HepG2 (cell line): Measurements from ENCODE around the gene ASF1B. TPM values are rescaled to one million over a fixed set of nuclear protein-coding genes. Genes with fewer than 3 reads are reported as not detected.

Source experiments
- AGO2 ChIP-seq: fragments of 200-400 bp; formaldehyde crosslinking; optimal IDR thresholded peaks from 2 replicates; pipeline ENCODE3; 2017; ENCODE audit warnings: mild to moderate bottlenecking, low read depth, low read length, moderate library complexity
- ASH2L ChIP-seq: fragments of 300-600, 200-600 bp; sonication (generic); IDR thresholded peaks from 2 replicates; pipeline ENCODE4 v1.7.0; 2017; ENCODE audit warnings: low read depth, mild to moderate bottlenecking, moderate library complexity, mixed read lengths, low read length; ENCODE audit not compliant: insufficient read length
- ATRX ChIP-seq: sonication (generic); formaldehyde crosslinking; IDR thresholded peaks from 2 replicates; pipeline ENCODE4 v1.4.0; 2020; ENCODE audit warnings: missing genetic modification reagents, borderline replicate concordance
- CTCF ChIP-seq: sonication (generic); formaldehyde crosslinking; IDR thresholded peaks from 2 replicates; pipeline ENCODE4 v1.5.0; 2020; ENCODE audit warnings: mild to moderate bottlenecking, missing genetic modification reagents, moderate library complexity
- GPN1 ChIP-seq: sonication (generic); formaldehyde crosslinking; IDR thresholded peaks from 2 replicates; pipeline ENCODE4 v1.5.1; 2020; ENCODE audit warnings: missing genetic modification reagents, borderline replicate concordance
- HNRNPL ChIP-seq: fragments of 200-400 bp; formaldehyde crosslinking; IDR thresholded peaks from 2 replicates; pipeline ENCODE4 v1.6.1; 2017; ENCODE audit warnings: mild to moderate bottlenecking, low read depth, low read length
- KDM5A ChIP-seq: fragments of 200-600 bp; sonication (generic); IDR thresholded peaks from 2 replicates; pipeline ENCODE4 v1.7.0; 2018; ENCODE audit warnings: antibody characterized with exemption, mild to moderate bottlenecking, low read length, borderline replicate concordance
- KLF11 ChIP-seq: IDR thresholded peaks from 2 replicates; pipeline ENCODE4 v1.6.1; 2016; ENCODE audit warnings: missing compliant biosample characterization
- KLF15 ChIP-seq: sonication (generic); formaldehyde crosslinking; IDR thresholded peaks from 2 replicates; pipeline ENCODE4 v1.8.1; 2023; ENCODE audit warnings: borderline replicate concordance, mild to moderate bottlenecking, inconsistent platforms, missing genetic modification reagents, mixed read lengths
- MAFG ChIP-seq: sonication (generic); formaldehyde crosslinking; IDR thresholded peaks from 2 replicates; pipeline ENCODE4 v1.5.1; 2020; ENCODE audit warnings: mild to moderate bottlenecking, missing genetic modification reagents
- MXD3 ChIP-seq: IDR thresholded peaks from 2 replicates; pipeline ENCODE4 v1.6.1; 2016; ENCODE audit warnings: mild to moderate bottlenecking, missing biosample characterization, missing genetic modification reagents
- SKI ChIP-seq: fragments of 450-650 bp; IDR thresholded peaks from one replicate; pipeline ENCODE4 v1.6.1; 2018; ENCODE audit warnings: mild to moderate bottlenecking; ENCODE audit not compliant: partially characterized antibody
- SNAPC4 ChIP-seq: sonication (generic); formaldehyde crosslinking; IDR thresholded peaks from 2 replicates; pipeline ENCODE4 v1.4.0; 2020; ENCODE audit warnings: mild to moderate bottlenecking, missing genetic modification reagents
- ZBTB25 ChIP-seq: IDR thresholded peaks from 2 replicates; pipeline ENCODE4 v1.6.1; 2018; ENCODE audit warnings: missing genetic modification reagents
- ZNF451 ChIP-seq: sonication (generic); formaldehyde crosslinking; IDR thresholded peaks from 2 replicates; pipeline ENCODE4 v1.5.0; 2020; ENCODE audit warnings: mild to moderate bottlenecking, missing genetic modification reagents
- ZNF652 ChIP-seq: IDR thresholded peaks from 2 replicates; pipeline ENCODE4 v1.6.1; 2016; ENCODE audit warnings: low read depth, borderline replicate concordance
- ZNF703 ChIP-seq: sonication (generic); formaldehyde crosslinking; IDR thresholded peaks from 2 replicates; pipeline ENCODE4 v1.5.1; 2020; ENCODE audit warnings: missing genetic modification reagents, mild to moderate bottlenecking, moderate library complexity, borderline replicate concordance
- ZSCAN31 ChIP-seq: sonication (generic); formaldehyde crosslinking; IDR thresholded peaks from 2 replicates; pipeline ENCODE4 v1.5.0; 2020; ENCODE audit warnings: low read depth, mild to moderate bottlenecking, missing genetic modification reagents
- polyA plus RNA-seq, 8 experiments: library from polyadenylated mRNA; depleted of rRNA in 3 of 8; stranded (reverse) in 7 of 8; unstranded in 1 of 8; fragments of >200 nt; fragmentation: Illumina TruSeq in 4 of 8; extraction: Trizol in 4 of 8; gene quantifications; 2 replicates each; pipeline versions ENCODE4 v1.2.1 to v1.2.3, GENCODE V29; 2011 to 2016; ENCODE audit warnings: low read depth in 4 of 8, missing spikeins in 1 of 8, mixed read lengths in 1 of 8; ENCODE audit not compliant: insufficient read depth in 1 of 8
- total RNA-seq, 5 experiments: library from RNA; depleted of rRNA; stranded (reverse); fragments of >200 nt; fragmentation: Illumina TruSeq; extraction: Trizol; gene quantifications; 2 replicates each; pipeline ENCODE4 v1.2.3, GENCODE V29; 2016; ENCODE audit warnings: low read depth in 1 of 5

The ASF1B gene
- total and polyA plus RNA-seq, 2 of the 13 experiments (the other 11 are each of a cell fraction or from before 2014, with no cell fraction given): 18.2 to 24.8 TPM

- TF ChIP-seq SNAPC4 (CRISPR knock-in tag) (no peak), HNRNPL (0 out of 2 replicates have a peak, but pooled peaks have one; percentile 47), KLF15 (CRISPR knock-in tag) (no peak), GPN1 (CRISPR knock-in tag) (no peak), ZNF703 (CRISPR knock-in tag) (no peak), ATRX (CRISPR knock-in tag) (no peak), KDM5A (no peak), ZSCAN31 (CRISPR knock-in tag) (no peak), KLF11 (CRISPR knock-in tag) (no peak), MXD3 (CRISPR knock-in tag) (peak; percentile 24; the same call in 1 of the 2 replicates), ZNF652 (CRISPR knock-in tag) (peak; percentile 36), ZNF451 (CRISPR knock-in tag) (no peak), ZBTB25 (CRISPR knock-in tag) (no peak), CTCF (CRISPR knock-in tag) (no peak), MAFG (CRISPR knock-in tag) (no peak), AGO2 (no peak), ASH2L (no peak), SKI (no peak)
These were observed 23.5 kb downstream of the ASF1B start (continued) for GRCh38 chr19:14112809-14113385.
